ENCODE results near the gene GABPB1. TPM values are rescaled to one million over a fixed set of nuclear protein-coding genes. Genes with fewer than 3 reads are reported as not detected.

The GABPB1 gene
- total RNA-seq, 1 experiment from 2014 or later, result 35.3 TPM

- BruUV-seq (replicated peaks), result no TSS peak
- Histone ChIP-seq H3K4me1 (ENCODE audit: insufficient read depth, low read length, poor library complexity, severe bottlenecking) (no peaks in the 10 kb centered on the region), H3K27me3 (replicated peaks; ENCODE audit: insufficient read depth, low read depth, low read length, poor library complexity) (no peaks in the 10 kb centered on the region), H3K9me3 (ENCODE audit: low read depth, low read length, poor library complexity, severe bottlenecking) (no peaks in the 10 kb centered on the region), H3K27ac (ENCODE audit: low read depth, low read length, poor library complexity, severe bottlenecking) (no peak overlapping the region), H3K36me3 (ENCODE audit: insufficient read depth, low read length, poor library complexity, severe bottlenecking) (no peaks in the 10 kb centered on the region), H3K4me3 (ENCODE audit: low read depth, low read length, poor library complexity, severe bottlenecking) (no peak overlapping the region)
- CTCF ChIA-PET, result no interaction called here
- POLR2A ChIA-PET (ENCODE audit: low non-redundant PET), result no interaction called here
- TF ChIP-seq EZH2 (IDR thresholded peaks at IDR 0.05; ENCODE audit: borderline replicate concordance, low read depth, low read length, poor library complexity, severe bottlenecking) (no peak), CTCF (conservative IDR thresholded peaks at IDR 0.05; ENCODE audit: low read depth, low read length) (no peak)
- DNase-seq (ENCODE audit: low spot score), result no peak
- intact Hi-C loops (cut with micrococcal nuclease; ENCODE audit: unreplicated experiment), result no loop called here
These were observed 26.9 kb downstream of the GABPB1 start for GRCh38 chr15:50328116-50328515.

DNA sequence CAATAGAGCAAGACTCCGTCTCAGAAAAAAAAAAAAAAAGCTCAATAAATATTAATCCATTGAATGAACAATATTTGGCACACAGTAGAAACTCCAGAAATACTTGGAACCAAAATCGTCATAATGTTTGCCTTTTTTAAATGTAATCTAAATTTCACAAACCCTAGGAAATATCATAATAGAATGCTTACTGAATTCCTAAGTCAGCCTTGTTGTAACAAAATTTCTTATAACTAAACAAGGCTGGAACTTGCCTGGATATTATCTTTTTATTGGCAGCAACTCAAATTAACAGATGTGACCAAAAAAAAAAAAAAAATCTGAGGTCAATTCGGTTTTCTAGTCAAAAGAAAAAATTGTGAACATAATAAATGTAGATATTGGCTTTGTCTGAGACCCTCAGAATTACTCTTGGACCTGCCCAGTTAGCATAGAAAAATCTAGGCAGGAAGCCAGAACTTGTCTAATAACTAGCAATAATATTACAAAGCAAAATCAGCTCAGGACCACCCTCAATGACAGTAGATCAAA is 33.3 kb downstream of the GABPB1 start:
- POLR2A ChIA-PET (ENCODE audit: low non-redundant PET), result interaction anchor here (0.6 kb wide), 1 partner anchor 345 kb away, joined by 3 read pairs; no protein-coding TSS in a partner anchor
- H3K4me1 ChIP-seq (ENCODE audit: insufficient read depth, low read length, poor library complexity, severe bottlenecking), result peaks cover 4% of the 10 kb centered on the region
- BruUV-seq (replicated peaks), result no TSS peak

GRCh38 chr15:50320504-50320903 is 34.5 kb downstream of the GABPB1 start:
- Histone ChIP-seq H3K36me3 (ENCODE audit: insufficient read depth, low read length, poor library complexity, severe bottlenecking) (no peaks in the 10 kb centered on the region), H3K9me3 (ENCODE audit: low read depth, low read length, poor library complexity, severe bottlenecking) (no peaks in the 10 kb centered on the region), H3K4me3 (ENCODE audit: low read depth, low read length, poor library complexity, severe bottlenecking) (no peak overlapping the region), H3K27me3 (replicated peaks; ENCODE audit: insufficient read depth, low read depth, low read length, poor library complexity) (no peaks in the 10 kb centered on the region), H3K4me1 (ENCODE audit: insufficient read depth, low read length, poor library complexity, severe bottlenecking) (peaks cover 10% of the 10 kb centered on the region), H3K27ac (ENCODE audit: low read depth, low read length, poor library complexity, severe bottlenecking) (no peak overlapping the region)
- no peak for DNase-seq (ENCODE audit: low spot score)
- ChIA-PET CTCF (no interaction called here), POLR2A (ENCODE audit: low non-redundant PET) (no interaction called here)
- no TSS peak for BruUV-seq (replicated peaks)
- intact Hi-C loops (cut with micrococcal nuclease; ENCODE audit: unreplicated experiment), result no loop called here
- no peak for TF ChIP-seq CTCF (conservative IDR thresholded peaks at IDR 0.05; ENCODE audit: low read depth, low read length)
- no peak for TF ChIP-seq EZH2 (IDR thresholded peaks at IDR 0.05; ENCODE audit: borderline replicate concordance, low read depth, low read length, poor library complexity, severe bottlenecking)

More for the DNA sequence above, 33.3 kb downstream of the GABPB1 start:
- Histone ChIP-seq H3K27me3 (replicated peaks; ENCODE audit: insufficient read depth, low read depth, low read length, poor library complexity) (no peaks in the 10 kb centered on the region), H3K9me3 (ENCODE audit: low read depth, low read length, poor library complexity, severe bottlenecking) (no peaks in the 10 kb centered on the region), H3K36me3 (ENCODE audit: insufficient read depth, low read length, poor library complexity, severe bottlenecking) (no peaks in the 10 kb centered on the region), H3K27ac (ENCODE audit: low read depth, low read length, poor library complexity, severe bottlenecking) (no peak overlapping the region), H3K4me3 (ENCODE audit: low read depth, low read length, poor library complexity, severe bottlenecking) (no peak overlapping the region)
- TF ChIP-seq CTCF (conservative IDR thresholded peaks at IDR 0.05; ENCODE audit: low read depth, low read length), result no peak
- CTCF ChIA-PET, result no interaction called here
- intact Hi-C loops (cut with micrococcal nuclease; ENCODE audit: unreplicated experiment), result no loop called here
- DNase-seq (ENCODE audit: low spot score), result no peak
